SJCRH30 (cell line): Measurements from ENCODE around the gene SV2B. TPM values are rescaled to one million over a fixed set of nuclear protein-coding genes. Genes with fewer than 3 reads are reported as not detected.

Source experiments
- total RNA-seq: library from RNA; depleted of rRNA; stranded (reverse); fragments of >200 nt; shearing (Covaris generic); gene quantifications from 2 replicates; pipeline ENCODE4 v1.2.3, GENCODE V29; 2014; rRNA removed

Gene SV2B
- total RNA-seq, 1 experiment from 2014 or later = not detected

Other genes starting within 250 kb of the SV2B start
- gene FURIN, start 231.7 kb upstream of the SV2B start, total RNA-seq = 12.0 and 12.6 TPM in 2 replicates
- gene FES, start 215.8 kb upstream of the SV2B start, total RNA-seq = 0.25 and 1.1 TPM in 2 replicates
- 11.0 and 12.6 TPM in 2 replicates for gene MAN2A2, start 197.0 kb upstream of the SV2B start, total RNA-seq
- gene HDDC3, start 167.7 kb upstream of the SV2B start, total RNA-seq = 4.6 and 4.7 TPM in 2 replicates
- gene UNC45A, start 165.0 kb upstream of the SV2B start, total RNA-seq = 40.7 and 42.4 TPM in 2 replicates
- gene RCCD1, start 145.4 kb upstream of the SV2B start, total RNA-seq = 6.8 and 8.6 TPM in 2 replicates
- 250 and 275 TPM in 2 replicates for gene PRC1, start 105.7 kb upstream of the SV2B start, total RNA-seq
- 7.5 and 8.6 TPM in 2 replicates for gene VPS33B, start 77.7 kb upstream of the SV2B start, total RNA-seq